Breast epithelium (tissue), 4 donors: ENCODE data around the gene STXBP1. TPM values are rescaled to one million over a fixed set of nuclear protein-coding genes. Genes with fewer than 3 reads are reported as not detected.
A peak's percentile ranks its signal among the peaks of the same experiment; 100 is the strongest.

Experiments
- DNase-seq, 2 donors: peaks; one replicate each; pipeline ENCODE4 v3.0.0-alpha.2; 2019; ENCODE audit warnings: low spot score in 2 of 2
- H3K27ac ChIP-seq, 2 donors: fragments of 200-600 bp; sonication (generic) in 1 of 2; one replicate each; pipeline ENCODE4 v1.5.1; 2016 to 2019; ENCODE audit warnings: mild to moderate bottlenecking in 1 of 2
- H3K27me3 ChIP-seq, 2 donors: fragments of 200-600 bp; sonication (generic) in 1 of 2; one replicate each; pipeline versions ENCODE4 v1.5.1 to v1.6.0; 2017 to 2019; ENCODE audit warnings: control low read depth in 1 of 2, mild to moderate bottlenecking in 1 of 2
- H3K36me3 ChIP-seq: fragments of 200-600 bp; one replicate; pipeline ENCODE4 v1.5.1; 2019
- H3K4me1 ChIP-seq, 2 donors: fragments of 200-600 bp; sonication (generic); one replicate each; pipeline ENCODE4 v1.5.1; 2016 to 2019; ENCODE audit warnings: control low read depth in 1 of 2
- H3K4me3 ChIP-seq, 3 donors: fragments of 200-600 bp; sonication (generic); 1 replicate in 2 of 3; 2 replicates in 1 of 3; pipeline ENCODE4 v1.5.1; 2016 to 2019; ENCODE audit warnings: mild to moderate bottlenecking in 3 of 3, moderate library complexity in 2 of 3
- H3K9me3 ChIP-seq, 2 donors: fragments of 200-600 bp; sonication (generic) in 1 of 2; one replicate each; pipeline ENCODE4 v1.5.1; 2016 to 2019; ENCODE audit warnings: control low read depth in 1 of 2
- POLR2A ChIP-seq: fragments of 450-650 bp; IDR thresholded peaks from one replicate; pipeline ENCODE4 v1.6.1; 2016; ENCODE audit warnings: antibody characterized with exemption, mild to moderate bottlenecking, moderate library complexity
- POLR2AphosphoS5 ChIP-seq, 3 donors: sonication (generic); formaldehyde crosslinking; IDR thresholded peaks; one replicate each; pipeline ENCODE4 v1.6.1; 2017; ENCODE audit warnings: antibody characterized with exemption in 3 of 3
- intact Hi-C: fragments of 100-400 bp; cut with DNase I; formaldehyde crosslinking; loops from one replicate; pipeline ENCODE4 v1.15.1; 2023; ENCODE audit warnings: low total_unique reads
- total RNA-seq, 3 donors: library from RNA; depleted of rRNA; stranded (reverse); fragments of >200 nt; gene quantifications; one replicate each; pipeline ENCODE4 v1.1.0, GENCODE V29; 2016
- TF ChIP-seq, protein P1 (sequence below), 3 donors: fragments of 450-650 bp; IDR thresholded peaks; one replicate each; pipeline ENCODE4 v1.5.1; 2016 to 2017; ENCODE audit warnings: antibody characterized with exemption in 3 of 3, mild to moderate bottlenecking in 3 of 3, moderate library complexity in 3 of 3

The STXBP1 gene
- total RNA-seq, 3 donors from 2014 or later: 19.0 to 45.9 (median 43.2) TPM

DNA sequence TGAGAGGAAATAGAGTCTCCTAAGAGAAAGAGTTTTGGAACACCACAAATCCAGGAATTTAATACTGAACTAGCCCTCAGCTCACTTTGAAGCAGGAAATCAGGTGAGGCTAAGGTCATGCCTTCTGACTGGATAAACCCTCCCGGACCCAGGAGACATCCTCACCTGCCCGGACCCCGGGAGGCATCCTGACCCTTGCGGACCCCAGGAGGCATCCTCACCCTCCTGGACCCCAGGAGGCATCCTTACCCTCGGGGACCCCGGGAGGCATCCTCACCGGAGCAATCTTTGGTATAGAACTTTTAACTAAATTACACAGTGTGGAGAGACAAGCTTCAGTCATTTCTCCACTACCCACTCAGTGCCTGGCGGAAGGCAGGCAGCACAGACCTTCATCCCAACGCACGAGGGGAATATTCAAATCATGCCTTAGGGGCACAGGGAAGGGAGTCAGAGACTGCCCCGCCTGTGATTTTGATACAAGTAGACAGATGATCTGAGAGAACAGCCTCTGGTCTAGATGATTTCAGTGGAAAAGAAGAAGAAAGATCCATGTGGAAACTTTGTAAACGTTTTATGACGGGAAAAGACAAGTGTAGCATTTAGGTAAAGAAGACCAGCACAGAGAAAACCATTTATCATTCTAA, 21.3 kb downstream of the STXBP1 start:
- Histone ChIP-seq H3K27me3 (no peaks in the 10 kb centered on the region), H3K36me3 (no peaks in the 10 kb centered on the region), H3K27ac (peak overlapping the region; percentile 43 to 72), H3K4me1 (no peaks in the 10 kb centered on the region), H3K4me3 (no peak overlapping the region), H3K9me3 (no peaks in the 10 kb centered on the region)
- DNase-seq: no peak
- TF ChIP-seq POLR2AphosphoS5 (IDR thresholded peaks at IDR 0.05) (no peak), POLR2A (no peak)
- TF ChIP-seq, protein P1, sequence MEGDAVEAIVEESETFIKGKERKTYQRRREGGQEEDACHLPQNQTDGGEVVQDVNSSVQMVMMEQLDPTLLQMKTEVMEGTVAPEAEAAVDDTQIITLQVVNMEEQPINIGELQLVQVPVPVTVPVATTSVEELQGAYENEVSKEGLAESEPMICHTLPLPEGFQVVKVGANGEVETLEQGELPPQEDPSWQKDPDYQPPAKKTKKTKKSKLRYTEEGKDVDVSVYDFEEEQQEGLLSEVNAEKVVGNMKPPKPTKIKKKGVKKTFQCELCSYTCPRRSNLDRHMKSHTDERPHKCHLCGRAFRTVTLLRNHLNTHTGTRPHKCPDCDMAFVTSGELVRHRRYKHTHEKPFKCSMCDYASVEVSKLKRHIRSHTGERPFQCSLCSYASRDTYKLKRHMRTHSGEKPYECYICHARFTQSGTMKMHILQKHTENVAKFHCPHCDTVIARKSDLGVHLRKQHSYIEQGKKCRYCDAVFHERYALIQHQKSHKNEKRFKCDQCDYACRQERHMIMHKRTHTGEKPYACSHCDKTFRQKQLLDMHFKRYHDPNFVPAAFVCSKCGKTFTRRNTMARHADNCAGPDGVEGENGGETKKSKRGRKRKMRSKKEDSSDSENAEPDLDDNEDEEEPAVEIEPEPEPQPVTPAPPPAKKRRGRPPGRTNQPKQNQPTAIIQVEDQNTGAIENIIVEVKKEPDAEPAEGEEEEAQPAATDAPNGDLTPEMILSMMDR (IDR thresholded peaks at IDR 0.05): no peak
- intact Hi-C loops: no loop called here

DNA sequence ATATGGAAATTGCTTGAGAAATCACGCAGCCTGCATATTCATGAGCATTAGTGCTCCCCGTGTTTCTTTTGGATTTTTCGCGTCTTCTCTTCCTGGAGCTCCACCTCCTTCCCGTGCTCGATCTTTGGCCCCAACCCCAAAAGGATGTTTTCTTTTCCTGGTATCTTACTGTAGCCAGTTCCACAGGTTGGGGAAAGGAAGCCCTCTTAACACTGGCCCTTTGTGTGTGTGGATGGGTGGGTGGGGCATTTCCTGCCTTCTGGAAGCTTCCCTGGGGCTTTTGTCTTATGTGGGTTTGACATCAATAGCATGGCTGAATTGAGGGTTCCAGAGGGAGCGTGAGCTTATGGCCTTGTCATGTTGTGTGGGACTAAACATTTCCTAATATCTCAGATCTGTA, 21.9 kb downstream of the STXBP1 start:
- Histone ChIP-seq H3K36me3 (no peaks in the 10 kb centered on the region), H3K27me3 (no peaks in the 10 kb centered on the region), H3K4me1 (no peaks in the 10 kb centered on the region), H3K4me3 (peak overlapping the region in 1 of 3 donors; percentile 19), H3K27ac (peak overlapping the region; percentile 43 to 72), H3K9me3 (no peaks in the 10 kb centered on the region)
- TF ChIP-seq, protein P1 (IDR thresholded peaks at IDR 0.05): no peak
- TF ChIP-seq POLR2AphosphoS5 (IDR thresholded peaks at IDR 0.05) (no peak), POLR2A (no peak)
- DNase-seq: peak in 1 of 2 donors; percentile 34
- intact Hi-C loops: no loop called here

DNA sequence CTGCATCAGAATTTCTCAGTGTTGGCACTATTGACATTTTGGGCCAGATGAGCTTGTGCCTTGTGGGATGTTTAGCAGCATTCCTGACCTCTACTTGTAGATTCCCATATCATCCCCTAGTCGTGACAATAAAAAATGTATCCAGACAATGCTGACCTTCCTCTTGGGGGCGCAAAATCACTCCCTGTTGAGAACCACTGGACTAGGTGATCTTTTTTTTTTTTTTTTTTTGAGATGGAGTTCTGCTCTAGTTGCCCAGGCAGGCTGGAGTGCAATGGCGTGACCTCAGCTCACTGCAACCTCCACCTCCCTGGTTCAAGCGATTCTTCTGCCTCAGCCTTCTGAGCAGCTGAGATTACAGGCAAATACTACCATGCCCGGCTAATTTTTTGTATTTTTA, 22.6 kb downstream of the STXBP1 start:
- intact Hi-C loops: no loop called here
- no peak overlapping the region for H3K4me3 ChIP-seq
- peak overlapping the region; percentile 43 to 72 for H3K27ac ChIP-seq
- TF ChIP-seq POLR2AphosphoS5 (IDR thresholded peaks at IDR 0.05): no peak
- TF ChIP-seq, protein P1 (IDR thresholded peaks at IDR 0.05): no peak
- TF ChIP-seq POLR2A: no peak
- H3K36me3 ChIP-seq: no peaks in the 10 kb centered on the region
- H3K4me1 ChIP-seq: no peaks in the 10 kb centered on the region
- H3K27me3 ChIP-seq: no peaks in the 10 kb centered on the region
- no peaks in the 10 kb centered on the region for H3K9me3 ChIP-seq
- no peak for DNase-seq

DNA sequence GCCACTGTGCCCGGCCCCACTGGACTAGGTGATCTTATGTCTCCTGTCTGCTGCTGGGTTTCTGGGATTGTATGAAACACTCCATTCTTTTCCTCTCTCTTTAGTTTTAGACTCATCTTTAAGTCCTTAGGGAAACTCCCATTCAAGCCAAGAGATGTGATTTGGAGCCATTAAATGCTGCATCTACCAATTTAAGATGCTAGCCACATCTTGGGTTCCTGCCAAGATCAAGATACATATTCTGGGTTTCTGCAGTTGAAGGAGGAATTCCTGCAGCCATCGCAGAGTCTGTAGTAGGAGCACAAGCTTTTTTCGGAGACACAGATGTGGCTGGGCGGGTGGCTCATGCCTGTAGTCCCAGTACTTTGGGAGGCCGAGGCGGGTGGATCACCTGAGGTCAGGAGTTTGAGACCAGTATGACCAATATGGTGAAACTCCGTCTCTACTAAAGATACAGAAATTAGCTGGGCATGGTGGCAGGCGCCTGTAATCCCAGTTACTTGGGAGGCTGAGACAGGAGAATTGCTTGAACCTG, 23.2 kb downstream of the STXBP1 start:
- H3K4me3 ChIP-seq: no peak overlapping the region
- H3K9me3 ChIP-seq: no peaks in the 10 kb centered on the region
- no peaks in the 10 kb centered on the region for H3K27me3 ChIP-seq
- no peak for DNase-seq
- no peaks in the 10 kb centered on the region for H3K36me3 ChIP-seq
- no peak overlapping the region for H3K27ac ChIP-seq
- TF ChIP-seq, protein P1 (IDR thresholded peaks at IDR 0.05): no peak
- intact Hi-C loops: no loop called here
- H3K4me1 ChIP-seq: no peaks in the 10 kb centered on the region

DNA sequence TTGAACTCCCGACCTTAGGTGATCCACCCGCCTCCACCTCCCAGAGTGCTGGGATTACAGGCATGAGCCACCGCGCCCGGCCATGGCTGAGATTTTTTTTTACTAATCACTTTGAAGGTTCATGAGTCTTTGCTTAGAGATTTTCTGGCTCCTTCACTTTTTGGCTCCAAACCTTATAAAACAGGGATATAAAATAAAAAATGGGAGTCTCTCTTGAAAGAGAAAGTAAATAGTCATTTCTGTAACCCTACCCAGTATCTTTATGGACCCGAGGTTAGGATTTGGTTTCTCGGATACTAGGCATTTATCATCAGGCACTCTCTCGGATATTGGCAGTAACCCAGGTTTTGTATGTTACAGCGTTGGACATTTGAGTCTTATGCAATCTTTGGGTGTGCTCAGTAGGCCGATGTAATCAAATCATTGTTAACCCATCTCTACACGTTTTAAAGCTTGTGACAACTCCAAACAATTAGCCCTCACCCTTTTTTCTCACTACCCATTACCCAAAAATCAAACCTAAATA, 25.3 kb downstream of the STXBP1 start:
- no peak for DNase-seq
- Histone ChIP-seq H3K4me1 (no peaks in the 10 kb centered on the region), H3K27ac (peak overlapping the region; percentile 51 to 53), H3K9me3 (no peaks in the 10 kb centered on the region), H3K27me3 (no peaks in the 10 kb centered on the region), H3K36me3 (no peaks in the 10 kb centered on the region), H3K4me3 (peak overlapping the region in 1 of 3 donors; percentile 29)
- TF ChIP-seq POLR2A (no peak), POLR2AphosphoS5 (IDR thresholded peaks at IDR 0.05) (no peak)
- TF ChIP-seq, protein P1 (IDR thresholded peaks at IDR 0.05): no peak
- intact Hi-C loops: no loop called here
